Measurements from ENCODE around the gene DGCR2.
"Not testable (repeated sequence)": the region's sequence is repeated elsewhere in the genome, so short reads cannot be mapped to it uniquely, and the experiment has no call there.

GRCh38 chr22:19030226-19030888 lies 91.9 kb downstream of the DGCR2 start:
- TF ChIP-seq POLR2A, EP300 (IDR thresholded peaks at IDR 0.05): not testable (repeated sequence)
